ENCODE results near the gene NEAT1. TPM values are rescaled to one million over a fixed set of nuclear protein-coding genes. Genes with fewer than 3 reads are reported as not detected.

NEAT1 gene
- total RNA-seq, 1 donor from 2014 or later = 457 TPM

- ATAC-seq = no peak
- intact Hi-C loops (cut with DNase I) = no loop called here
- no peak for DNase-seq (ENCODE audit: missing footprints)
These were observed 59.8 kb downstream of the NEAT1 start for GRCh38 chr11:65482306-65482850.

- DNase-seq (ENCODE audit: missing footprints) (no peak), ATAC-seq (no peak)
- intact Hi-C loops (cut with DNase I) = no loop called here
These were observed 63.3 kb downstream of the NEAT1 start for GRCh38 chr11:65485920-65486219.

GRCh38 chr11:65486570-65487466 is 64.2 kb downstream of the NEAT1 start:
- ATAC-seq (no peak), DNase-seq (ENCODE audit: missing footprints) (no peak)
- intact Hi-C loops (cut with DNase I) = no loop called here

- DNase-seq (ENCODE audit: missing footprints) = peak; percentile 99
- ATAC-seq = peak; percentile 86
- intact Hi-C loops (cut with DNase I) = no loop called here
These were observed 65.1 kb downstream of the NEAT1 start for GRCh38 chr11:65487467-65488272.

GRCh38 chr11:65488273-65489034 is 65.9 kb downstream of the NEAT1 start:
- DNase-seq (ENCODE audit: missing footprints) (no peak), ATAC-seq (no peak)
- intact Hi-C loops (cut with DNase I) = no loop called here

- intact Hi-C loops (cut with DNase I) = no loop called here
- DNase-seq (ENCODE audit: missing footprints) (no peak), ATAC-seq (peak; percentile 29)
These were observed 66.6 kb downstream of the NEAT1 start for GRCh38 chr11:65489035-65489705.

GRCh38 chr11:65489706-65490320 is 67.2 kb downstream of the NEAT1 start:
- DNase-seq (ENCODE audit: missing footprints) (no peak), ATAC-seq (no peak)
- intact Hi-C loops (cut with DNase I) = no loop called here

GRCh38 chr11:65491163-65491465 is 68.5 kb downstream of the NEAT1 start:
- ATAC-seq (no peak), DNase-seq (ENCODE audit: missing footprints) (no peak)
- intact Hi-C loops (cut with DNase I) = no loop called here

- DNase-seq (ENCODE audit: missing footprints) (peak; percentile 88), ATAC-seq (peak; percentile 31)
- intact Hi-C loops (cut with DNase I) = no loop called here
These were observed 69.2 kb downstream of the NEAT1 start for GRCh38 chr11:65491614-65492386.

GRCh38 chr11:65492387-65492636 is 69.7 kb downstream of the NEAT1 start:
- intact Hi-C loops (cut with DNase I) = no loop called here
- DNase-seq (ENCODE audit: missing footprints) = no peak
- ATAC-seq = no peak

- intact Hi-C loops (cut with DNase I) = no loop called here
- peak; percentile 92 for DNase-seq (ENCODE audit: missing footprints)
These were observed 70.2 kb downstream of the NEAT1 start for GRCh38 chr11:65492637-65493366.

GRCh38 chr11:65493367-65494176 is 71.0 kb downstream of the NEAT1 start:
- ATAC-seq = no peak
- no peak for DNase-seq (ENCODE audit: missing footprints)
- intact Hi-C loops (cut with DNase I) = no loop called here

More at GRCh38 chr11:65492637-65493366, 70.2 kb downstream of the NEAT1 start:
- peak; percentile 36 for ATAC-seq

Other genes starting within 250 kb of the NEAT1 start
- 82.9 TPM for gene CAPN1, start 240.9 kb upstream of the NEAT1 start, total RNA-seq
- gene POLA2, start 160.8 kb upstream of the NEAT1 start, total RNA-seq = 2.9 TPM
- gene CDC42EP2, start 107.9 kb upstream of the NEAT1 start, total RNA-seq = 16.7 TPM
- 51.6 TPM for gene DPF2, start 88.9 kb upstream of the NEAT1 start, total RNA-seq
- 0.54 TPM for gene TIGD3, start 68.0 kb upstream of the NEAT1 start, total RNA-seq
- gene SLC25A45, start 40.2 kb upstream of the NEAT1 start, total RNA-seq = 5.6 TPM
- 8.2 TPM for gene FRMD8, start 36.2 kb upstream of the NEAT1 start, total RNA-seq
- gene MALAT1, start 76.2 kb downstream of the NEAT1 start, total RNA-seq = 5,781 TPM
- 55.6 TPM for gene SCYL1, start 102.3 kb downstream of the NEAT1 start, total RNA-seq
- 72.3 TPM for gene LTBP3, start 135.6 kb downstream of the NEAT1 start, total RNA-seq
- gene ZNRD2, start 147.7 kb downstream of the NEAT1 start, total RNA-seq = 23.3 TPM
- gene FAM89B, start 149.7 kb downstream of the NEAT1 start, total RNA-seq = 45.1 TPM
- gene EHBP1L1, start 153.3 kb downstream of the NEAT1 start, total RNA-seq = 61.0 TPM
- 0.43 TPM for gene KCNK7, start 173.0 kb downstream of the NEAT1 start, total RNA-seq
- gene MAP3K11, start 191.4 kb downstream of the NEAT1 start, total RNA-seq = 40.0 TPM
- 12.4 TPM for gene PCNX3, start 193.0 kb downstream of the NEAT1 start, total RNA-seq
- 28.2 TPM for gene SIPA1, start 215.3 kb downstream of the NEAT1 start, total RNA-seq
- gene RELA, start 240.1 kb downstream of the NEAT1 start, total RNA-seq = 36.7 TPM